Measurements from ENCODE around the gene TMEM151B. TPM values are rescaled to one million over a fixed set of nuclear protein-coding genes. Genes with fewer than 3 reads are reported as not detected.

Gene TMEM151B
- total and polyA plus RNA-seq, 2 of the 13 experiments (the other 11 are each of a cell fraction or from before 2014, with no cell fraction given), result not detected

GRCh38 chr6:44246663-44247337, 23.4 kb upstream of the TMEM151B start, which contains the start of gene HSP90AB1 (continued):
- TF ChIP-seq SRSF4 (IDR thresholded peaks at IDR 0.05; ENCODE audit: low read depth, low read length, poor library complexity, severe bottlenecking) (no peak), ONECUT2 (CRISPR knock-in tag; IDR thresholded peaks at IDR 0.05) (peak; percentile 68; the same call in 1 of the 2 replicates), ZNF350 (CRISPR knock-in tag; IDR thresholded peaks at IDR 0.05; ENCODE audit: borderline replicate concordance, low read depth) (peak; percentile 46), ZMAT5 (CRISPR knock-in tag; IDR thresholded peaks at IDR 0.05; ENCODE audit: borderline replicate concordance, low read depth) (no peak), TBX2 (CRISPR knock-in tag; IDR thresholded peaks at IDR 0.05; ENCODE audit: borderline replicate concordance) (peak; percentile 51), HCFC1 (IDR thresholded peaks at IDR 0.05; ENCODE audit: low read depth, low read length) (peak; percentile 60), ZNF510 (CRISPR knock-in tag; IDR thresholded peaks at IDR 0.05; ENCODE audit: low read depth) (peak; percentile 96), ZNF556 (CRISPR knock-in tag; IDR thresholded peaks at IDR 0.05; ENCODE audit: borderline replicate concordance) (0 out of 2 replicates have a peak, but pooled peaks have one; percentile 73), NONO (IDR thresholded peaks at IDR 0.05) (no peak), NONO (CRISPR knock-in tag; conservative IDR thresholded peaks at IDR 0.05) (peak; percentile 64; the same call in 1 of the 2 replicates), ZKSCAN8 (CRISPR knock-in tag; IDR thresholded peaks at IDR 0.05; ENCODE audit: borderline replicate concordance) (no peak), ELK4 (CRISPR knock-in tag; IDR thresholded peaks at IDR 0.05; ENCODE audit: borderline replicate concordance) (no peak), SP140L (CRISPR knock-in tag; IDR thresholded peaks at IDR 0.05; ENCODE audit: borderline replicate concordance) (peak; percentile 81; the same call in 1 of the 2 replicates), TRAFD1 (CRISPR knock-in tag; IDR thresholded peaks at IDR 0.05; ENCODE audit: borderline replicate concordance) (no peak), ZNF205 (CRISPR knock-in tag; IDR thresholded peaks at IDR 0.05) (peak; percentile 45; the same call in 1 of the 2 replicates), REST (IDR thresholded peaks at IDR 0.05; ENCODE audit: borderline replicate concordance in 1 of 2, low read depth in 1 of 2, low read length in 2 of 2) (peak in 1 of 2 experiments; percentile 87; a peak in 2 of 4 replicates), ZNF605 (CRISPR knock-in tag; IDR thresholded peaks at IDR 0.05) (peak; percentile 37; the same call in 1 of the 2 replicates)
- TF ChIP-seq, protein P1, sequence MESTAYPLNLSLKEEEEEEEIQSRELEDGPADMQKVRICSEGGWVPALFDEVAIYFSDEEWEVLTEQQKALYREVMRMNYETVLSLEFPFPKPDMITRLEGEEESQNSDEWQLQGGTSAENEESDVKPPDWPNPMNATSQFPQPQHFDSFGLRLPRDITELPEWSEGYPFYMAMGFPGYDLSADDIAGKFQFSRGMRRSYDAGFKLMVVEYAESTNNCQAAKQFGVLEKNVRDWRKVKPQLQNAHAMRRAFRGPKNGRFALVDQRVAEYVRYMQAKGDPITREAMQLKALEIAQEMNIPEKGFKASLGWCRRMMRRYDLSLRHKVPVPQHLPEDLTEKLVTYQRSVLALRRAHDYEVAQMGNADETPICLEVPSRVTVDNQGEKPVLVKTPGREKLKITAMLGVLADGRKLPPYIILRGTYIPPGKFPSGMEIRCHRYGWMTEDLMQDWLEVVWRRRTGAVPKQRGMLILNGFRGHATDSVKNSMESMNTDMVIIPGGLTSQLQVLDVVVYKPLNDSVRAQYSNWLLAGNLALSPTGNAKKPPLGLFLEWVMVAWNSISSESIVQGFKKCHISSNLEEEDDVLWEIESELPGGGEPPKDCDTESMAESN (CRISPR knock-in tag; conservative IDR thresholded peaks at IDR 0.05), result 0 out of 2 replicates have a peak, but pooled peaks have one; percentile 16
- TF ChIP-seq, protein P2, sequence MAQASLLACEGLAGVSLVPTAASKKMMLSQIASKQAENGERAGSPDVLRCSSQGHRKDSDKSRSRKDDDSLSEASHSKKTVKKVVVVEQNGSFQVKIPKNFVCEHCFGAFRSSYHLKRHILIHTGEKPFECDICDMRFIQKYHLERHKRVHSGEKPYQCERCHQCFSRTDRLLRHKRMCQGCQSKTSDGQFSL (CRISPR knock-in tag; IDR thresholded peaks at IDR 0.05), result no peak; the same call in 1 of the 2 replicates

Data from HepG2 (cell line).